ENCODE measurements around the gene MAOA. TPM values are rescaled to one million over a fixed set of nuclear protein-coding genes. Genes with fewer than 3 reads are reported as not detected.
A peak's percentile ranks its signal among the peaks of the same experiment; 100 is the strongest.

MAOA gene
- total RNA-seq, 1 donor from 2014 or later, result 1.8 TPM

GRCh38 chrX:43633081-43633480 lies 23.0 kb upstream of the MAOA start:
- no peak overlapping the region for H3K9ac ChIP-seq (ENCODE audit: low read length)
- Mint-ChIP-seq H3K27ac (ENCODE audit: unreplicated experiment) (no peak overlapping the region), H3K4me3 (ENCODE audit: unreplicated experiment) (no peak overlapping the region), H3K9me3 (ENCODE audit: unreplicated experiment) (no peaks in the 10 kb centered on the region), H3K27me3 (ENCODE audit: low read depth, unreplicated experiment) (peaks cover 3% of the 10 kb centered on the region), H3K36me3 (ENCODE audit: low read depth, unreplicated experiment) (no peaks in the 10 kb centered on the region), H3K4me1 (ENCODE audit: low read depth, unreplicated experiment) (no peaks in the 10 kb centered on the region)
- no peaks in the 10 kb centered on the region for H3K27me3 ChIP-seq (ENCODE audit: insufficient read depth, low read length)
- H2AFZ ChIP-seq (ENCODE audit: low read depth, low read length), result no peak overlapping the region
- no peaks in the 10 kb centered on the region for H3K4me1 ChIP-seq (ENCODE audit: insufficient read depth, low read length)
- FAIRE-seq (peak; percentile 67), DNase-seq (ENCODE audit: low read depth) (no peak)
- TF ChIP-seq EZH2 (IDR thresholded peaks at IDR 0.05; ENCODE audit: insufficient read depth, low read length) (no peak), CTCF (IDR thresholded peaks at IDR 0.05; ENCODE audit: insufficient read depth, low read depth, low read length) (no peak)
- H3K4me2 ChIP-seq (ENCODE audit: low read length), result no peak overlapping the region
- no peaks in the 10 kb centered on the region for H3K9me3 ChIP-seq (ENCODE audit: insufficient read depth, low read depth, low read length)
- H3K27ac ChIP-seq (ENCODE audit: low read depth, low read length), result no peak overlapping the region
- no peaks in the 10 kb centered on the region for H4K20me1 ChIP-seq (ENCODE audit: insufficient read depth, low read length)
- H3K4me3 ChIP-seq (ENCODE audit: insufficient read depth, low read depth, low read length), result no peak overlapping the region
- H3K36me3 ChIP-seq (ENCODE audit: insufficient read depth, low read length), result no peaks in the 10 kb centered on the region
- H3K79me2 ChIP-seq (ENCODE audit: insufficient read depth, low read length), result no peaks in the 10 kb centered on the region

- Histone ChIP-seq H3K36me3 (ENCODE audit: insufficient read depth, low read length) (no peaks in the 10 kb centered on the region), H3K4me2 (ENCODE audit: low read length) (no peak overlapping the region), H3K79me2 (ENCODE audit: insufficient read depth, low read length) (no peaks in the 10 kb centered on the region), H3K4me3 (ENCODE audit: insufficient read depth, low read depth, low read length) (no peak overlapping the region), H3K27ac (ENCODE audit: low read depth, low read length) (no peak overlapping the region), H3K9me3 (ENCODE audit: insufficient read depth, low read depth, low read length) (no peaks in the 10 kb centered on the region), H4K20me1 (ENCODE audit: insufficient read depth, low read length) (no peaks in the 10 kb centered on the region), H3K9ac (ENCODE audit: low read length) (no peak overlapping the region), H2AFZ (ENCODE audit: low read depth, low read length) (no peak overlapping the region), H3K27me3 (ENCODE audit: insufficient read depth, low read length) (no peaks in the 10 kb centered on the region), H3K4me1 (ENCODE audit: insufficient read depth, low read length) (no peaks in the 10 kb centered on the region)
- Mint-ChIP-seq H3K27me3 (ENCODE audit: low read depth, unreplicated experiment) (peaks cover 3% of the 10 kb centered on the region), H3K27ac (ENCODE audit: unreplicated experiment) (no peak overlapping the region), H3K9me3 (ENCODE audit: unreplicated experiment) (no peaks in the 10 kb centered on the region), H3K4me1 (ENCODE audit: low read depth, unreplicated experiment) (no peaks in the 10 kb centered on the region), H3K36me3 (ENCODE audit: low read depth, unreplicated experiment) (no peaks in the 10 kb centered on the region), H3K4me3 (ENCODE audit: unreplicated experiment) (no peak overlapping the region)
- DNase-seq (ENCODE audit: low read depth), result no peak
- TF ChIP-seq CTCF (IDR thresholded peaks at IDR 0.05; ENCODE audit: insufficient read depth, low read depth, low read length), result no peak
- no peak for TF ChIP-seq EZH2 (IDR thresholded peaks at IDR 0.05; ENCODE audit: insufficient read depth, low read length)
- peak; percentile 81 for FAIRE-seq
These were observed 22.3 kb upstream of the MAOA start for GRCh38 chrX:43633757-43634156.

- Mint-ChIP-seq H3K4me1 (ENCODE audit: low read depth, unreplicated experiment) (peaks cover 13% of the 10 kb centered on the region), H3K27ac (ENCODE audit: unreplicated experiment) (no peak overlapping the region), H3K9me3 (ENCODE audit: unreplicated experiment) (no peaks in the 10 kb centered on the region), H3K36me3 (ENCODE audit: low read depth, unreplicated experiment) (no peaks in the 10 kb centered on the region), H3K27me3 (ENCODE audit: low read depth, unreplicated experiment) (peaks cover 3% of the 10 kb centered on the region), H3K4me3 (ENCODE audit: unreplicated experiment) (no peak overlapping the region)
- Histone ChIP-seq H3K79me2 (ENCODE audit: insufficient read depth, low read length) (no peaks in the 10 kb centered on the region), H3K4me3 (ENCODE audit: insufficient read depth, low read depth, low read length) (no peak overlapping the region), H3K4me2 (ENCODE audit: low read length) (no peak overlapping the region), H3K27me3 (ENCODE audit: insufficient read depth, low read length) (no peaks in the 10 kb centered on the region), H3K9ac (ENCODE audit: low read length) (no peak overlapping the region), H3K4me1 (ENCODE audit: insufficient read depth, low read length) (peaks cover 12% of the 10 kb centered on the region), H3K36me3 (ENCODE audit: insufficient read depth, low read length) (no peaks in the 10 kb centered on the region), H4K20me1 (ENCODE audit: insufficient read depth, low read length) (no peaks in the 10 kb centered on the region), H3K9me3 (ENCODE audit: insufficient read depth, low read depth, low read length) (no peaks in the 10 kb centered on the region), H2AFZ (ENCODE audit: low read depth, low read length) (no peak overlapping the region), H3K27ac (ENCODE audit: low read depth, low read length) (no peak overlapping the region)
- FAIRE-seq (no peak), DNase-seq (ENCODE audit: low read depth) (no peak)
- TF ChIP-seq EZH2 (IDR thresholded peaks at IDR 0.05; ENCODE audit: insufficient read depth, low read length) (no peak), CTCF (IDR thresholded peaks at IDR 0.05; ENCODE audit: insufficient read depth, low read depth, low read length) (no peak)
These were observed 15.6 kb upstream of the MAOA start for GRCh38 chrX:43640482-43640881.
